GM23248 (cell line): ENCODE data around the gene PTGER2. TPM values are rescaled to one million over a fixed set of nuclear protein-coding genes. Genes with fewer than 3 reads are reported as not detected.

Experiments
- DNase-seq: peaks from one replicate; pipeline ENCODE4 v3.0.0-alpha.2; 2015
- H2AFZ ChIP-seq: fragments of 200-600 bp; sonication (generic); 2 replicates; pipeline ENCODE4 v1.6.1; 2016; ENCODE audit warnings: antibody characterized with exemption
- H3F3A ChIP-seq: fragments of 200-600 bp; sonication (generic); 2 replicates; pipeline ENCODE4 v1.6.1; 2016; ENCODE audit warnings: mild to moderate bottlenecking, antibody characterized with exemption, mixed run types; ENCODE audit not compliant: insufficient read depth
- H3K27ac ChIP-seq: fragments of 200-600 bp; sonication (generic); 2 replicates; pipeline ENCODE4 v1.5.1; 2016; ENCODE audit warnings: mild to moderate bottlenecking
- H3K27me3 ChIP-seq: fragments of 200-600 bp; sonication (generic); replicated peaks from 2 replicates; pipeline ENCODE4 v1.6.1; 2016; ENCODE audit warnings: mild to moderate bottlenecking; ENCODE audit not compliant: insufficient read depth
- H3K36me3 ChIP-seq: fragments of 200-600 bp; sonication (generic); 2 replicates; pipeline ENCODE4 v1.6.1; 2016; ENCODE audit warnings: low read depth, mild to moderate bottlenecking
- H3K4me1 ChIP-seq: fragments of 200-600 bp; sonication (generic); 2 replicates; pipeline ENCODE4 v1.6.1; 2016; ENCODE audit warnings: mild to moderate bottlenecking; ENCODE audit not compliant: insufficient read depth
- H3K4me2 ChIP-seq: fragments of 200-600 bp; sonication (generic); one replicate; pipeline ENCODE4 v1.6.1; 2016; ENCODE audit warnings: mild to moderate bottlenecking; ENCODE audit not compliant: unreplicated experiment
- H3K4me3 ChIP-seq: fragments of 200-600 bp; sonication (generic); 2 replicates; pipeline ENCODE4 v1.5.1; 2016; ENCODE audit warnings: mild to moderate bottlenecking
- H3K79me2 ChIP-seq: fragments of 200-600 bp; sonication (generic); 2 replicates; pipeline ENCODE4 v1.6.1; 2016; ENCODE audit warnings: mild to moderate bottlenecking; ENCODE audit not compliant: insufficient read depth
- H3K9ac ChIP-seq: fragments of 200-600 bp; sonication (generic); 2 replicates; pipeline ENCODE4 v1.6.1; 2016; ENCODE audit warnings: mild to moderate bottlenecking
- H3K9me2 ChIP-seq: fragments of 200-600 bp; sonication (generic); 2 replicates; pipeline ENCODE4 v1.6.1; 2016; ENCODE audit warnings: mixed run types, mild to moderate bottlenecking, moderate library complexity; ENCODE audit not compliant: insufficient read depth
- H3K9me3 ChIP-seq: fragments of 200-600 bp; sonication (generic); one replicate; pipeline ENCODE4 v1.6.1; 2017; ENCODE audit warnings: low read depth
- H4K20me1 ChIP-seq: fragments of 200-600 bp; sonication (generic); 2 replicates; pipeline ENCODE4 v1.6.0; 2016; ENCODE audit not compliant: insufficient read depth
- EZH2 ChIP-seq: fragments of 200-600 bp; sonication (generic); IDR thresholded peaks from 2 replicates; pipeline ENCODE4 v1.6.1; 2018; ENCODE audit warnings: antibody characterized with exemption, mild to moderate bottlenecking; ENCODE audit not compliant: insufficient read depth, poor library complexity, severe bottlenecking
- EZH2phosphoT487 ChIP-seq: fragments of 200-600 bp; sonication (generic); IDR thresholded peaks from 2 replicates; pipeline ENCODE4 v1.6.1; 2018; ENCODE audit warnings: antibody characterized with exemption, moderate library complexity, mild to moderate bottlenecking, low read depth; ENCODE audit not compliant: insufficient read depth
- WGBS, 2 experiments: methylation state at CpG; one replicate each; pipeline ENCODE4 v1.1.6; 2015 to 2017; ENCODE audit warnings: low lambda C conversion rate in 2 of 2, low coverage in 1 of 2; ENCODE audit errors: missing lambda C conversion rate in 2 of 2; 5-methylcytosine and 5-hydroxymethylcytosine counted together
- in situ Hi-C: fragments of 300-500 bp; cut with MboI; formaldehyde crosslinking; loops from 2 replicates; pipeline ENCODE4 v1.15.0; 2020
- polyA plus RNA-seq: library from polyadenylated mRNA; unstranded; fragments of >200 nt; fragmentation: Nextera tagmentation; extraction: Ambion mirVana; gene quantifications from 2 replicates; pipeline ENCODE4 v1.2.1, GENCODE V29; 2016
- total RNA-seq: library from RNA; depleted of rRNA; stranded (reverse); fragments of >200 nt; shearing (Covaris generic); gene quantifications from 2 replicates; pipeline ENCODE4 v1.2.3, GENCODE V29; 2014

PTGER2 gene
- total and polyA plus RNA-seq, 2 experiments from 2014 or later: 6.2 to 9.1 TPM

DNA sequence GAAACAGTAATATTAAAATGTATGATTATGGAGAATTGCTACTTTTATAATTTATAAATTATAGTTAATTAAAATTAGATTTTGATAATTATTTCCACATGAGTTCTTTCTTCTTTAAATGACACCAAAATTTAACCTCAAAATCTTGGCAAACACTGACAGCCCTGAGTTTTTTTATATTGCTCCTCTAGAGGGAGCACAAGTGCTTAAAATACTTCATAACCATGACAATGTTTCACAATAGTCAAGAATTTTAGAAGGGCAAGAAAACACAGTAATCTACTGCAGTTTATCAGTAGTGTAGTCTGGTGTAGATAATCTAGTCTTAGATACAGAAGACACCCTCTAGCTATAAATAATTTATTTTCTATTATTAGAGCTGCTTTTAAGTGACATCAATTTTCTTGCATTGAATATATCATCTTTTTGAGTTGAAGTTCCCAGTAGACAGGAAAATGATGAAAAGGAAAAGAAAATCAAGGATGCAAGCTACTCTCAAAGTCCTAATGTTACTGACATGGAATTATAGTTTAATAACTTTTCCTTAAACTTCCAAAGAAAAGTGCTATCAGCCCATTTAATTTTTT is 14.3 kb upstream of the PTGER2 start:
- Histone ChIP-seq H3K4me1 (no peaks in the 10 kb centered on the region), H2AFZ (no peak overlapping the region), H3K36me3 (no peaks in the 10 kb centered on the region), H3K9me2 (no peaks in the 10 kb centered on the region), H3K9me3 (no peaks in the 10 kb centered on the region), H3F3A (no peaks in the 10 kb centered on the region), H3K4me2 (no peak overlapping the region), H3K27me3 (no peaks in the 10 kb centered on the region), H3K79me2 (no peaks in the 10 kb centered on the region), H3K27ac (no peak overlapping the region), H3K9ac (no peak overlapping the region), H4K20me1 (no peaks in the 10 kb centered on the region), H3K4me3 (no peak overlapping the region)
- DNase-seq: peak; percentile 76
- TF ChIP-seq EZH2 (no peak), EZH2phosphoT487 (no peak)
- in situ Hi-C loops: loop anchor here (5.0 kb wide), 1 partner anchor 173 kb away; no protein-coding TSS in a partner anchor

DNA sequence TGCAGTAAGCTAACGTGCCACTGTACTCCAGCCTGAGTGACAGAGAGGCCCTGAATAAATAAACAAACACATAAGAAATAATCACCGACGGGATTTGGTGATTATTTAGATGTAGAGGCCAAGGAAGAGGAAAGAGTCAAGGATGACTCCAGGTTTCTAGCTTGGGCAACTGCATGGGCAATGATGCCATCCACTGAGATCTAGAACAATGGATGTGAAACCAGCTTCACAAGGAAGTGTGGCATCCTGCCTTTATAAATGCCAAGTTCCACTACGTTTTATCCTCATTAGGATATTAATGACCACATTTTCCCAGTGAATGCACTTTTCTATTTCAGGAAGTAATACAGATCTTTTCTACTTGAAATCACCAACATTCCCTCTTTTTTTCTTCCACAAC is 10.9 kb upstream of the PTGER2 start:
- no peaks in the 10 kb centered on the region for H3K9me2 ChIP-seq
- no peak overlapping the region for H3K4me3 ChIP-seq
- H3F3A ChIP-seq: no peaks in the 10 kb centered on the region
- no peak overlapping the region for H3K27ac ChIP-seq
- no peak overlapping the region for H3K4me2 ChIP-seq
- H3K36me3 ChIP-seq: no peaks in the 10 kb centered on the region
- no peaks in the 10 kb centered on the region for H3K79me2 ChIP-seq
- no peaks in the 10 kb centered on the region for H4K20me1 ChIP-seq
- no peaks in the 10 kb centered on the region for H3K4me1 ChIP-seq
- DNase-seq: no peak
- no peak overlapping the region for H3K9ac ChIP-seq
- no peak overlapping the region for H2AFZ ChIP-seq
- H3K9me3 ChIP-seq: no peaks in the 10 kb centered on the region
- H3K27me3 ChIP-seq: no peaks in the 10 kb centered on the region
- TF ChIP-seq EZH2: no peak
- TF ChIP-seq EZH2phosphoT487: no peak
- 86 to 87% methylated on average over 4 of the region's 4 CpGs for WGBS, 2 experiments
- in situ Hi-C loops: loop anchor here (5.0 kb wide), 1 partner anchor 169 kb away; no protein-coding TSS in a partner anchor

DNA sequence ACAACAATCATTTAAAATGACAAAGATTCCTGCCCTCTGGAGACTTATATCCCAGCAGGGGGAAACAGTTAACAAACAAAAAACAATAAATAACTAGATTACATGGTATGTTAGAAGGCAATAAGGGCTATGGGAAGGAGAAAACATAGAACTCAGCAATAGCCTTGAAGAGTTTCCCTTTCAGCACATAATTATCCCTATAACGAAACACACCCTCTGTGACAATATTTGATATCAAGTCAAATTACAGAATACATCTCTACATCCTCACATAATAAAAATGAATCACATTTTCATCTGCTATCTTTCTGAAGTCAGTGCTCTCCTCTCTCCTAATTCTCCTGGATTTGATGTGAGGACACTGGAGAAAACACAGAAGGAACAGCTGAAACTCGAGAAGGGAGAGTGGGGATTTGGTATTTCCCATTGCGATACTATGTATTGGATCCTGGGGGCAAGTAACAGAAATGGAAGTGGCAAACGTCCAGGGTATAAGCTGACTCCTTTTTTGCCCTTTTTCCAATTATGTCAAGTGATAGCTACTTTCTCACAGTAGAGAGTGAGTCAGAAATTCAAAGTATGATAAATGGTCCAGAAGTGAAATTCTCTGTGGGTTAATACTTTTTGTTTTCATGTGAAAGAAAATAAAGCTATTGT is 9.7 kb upstream of the PTGER2 start:
- DNase-seq: no peak
- Histone ChIP-seq H3K27me3 (no peaks in the 10 kb centered on the region), H3K27ac (no peak overlapping the region), H3K79me2 (no peaks in the 10 kb centered on the region), H3F3A (no peaks in the 10 kb centered on the region), H3K9me2 (no peaks in the 10 kb centered on the region), H2AFZ (no peak overlapping the region), H4K20me1 (no peaks in the 10 kb centered on the region), H3K36me3 (no peaks in the 10 kb centered on the region), H3K9me3 (no peaks in the 10 kb centered on the region), H3K9ac (no peak overlapping the region), H3K4me3 (no peak overlapping the region), H3K4me1 (no peaks in the 10 kb centered on the region), H3K4me2 (no peak overlapping the region)
- no peak for TF ChIP-seq EZH2
- TF ChIP-seq EZH2phosphoT487: no peak
- in situ Hi-C loops: loop anchor here (5.0 kb wide), 1 partner anchor 168 kb away; no protein-coding TSS in a partner anchor
- WGBS, 2 experiments: 89 to 90% methylated on average over 4 of the region's 4 CpGs

DNA sequence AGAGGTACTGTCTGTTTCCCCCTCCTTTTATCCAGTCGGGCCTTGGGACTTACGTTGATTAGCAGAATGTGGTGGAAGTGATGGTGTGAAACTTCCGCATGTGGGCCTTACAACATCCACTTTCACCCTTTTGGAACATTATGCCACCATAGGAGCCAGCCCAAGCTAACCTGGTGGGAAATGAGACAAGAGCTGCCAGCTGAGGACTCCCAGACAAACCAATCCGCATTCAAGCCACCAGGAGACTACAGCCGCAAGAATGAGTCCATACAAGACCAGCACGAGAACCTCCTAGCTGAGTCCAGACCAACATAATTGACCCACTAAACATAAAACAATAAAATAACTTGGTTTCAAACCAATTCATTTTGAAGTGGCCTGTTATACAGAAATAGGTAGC is 9.1 kb upstream of the PTGER2 start:
- H3K9ac ChIP-seq: no peak overlapping the region
- 96% methylated on average over 6 of the region's 6 CpGs for WGBS, 2 experiments
- no peaks in the 10 kb centered on the region for H3K4me1 ChIP-seq
- no peak overlapping the region for H3K4me2 ChIP-seq
- no peak overlapping the region for H3K27ac ChIP-seq
- no peaks in the 10 kb centered on the region for H4K20me1 ChIP-seq
- no peaks in the 10 kb centered on the region for H3K9me3 ChIP-seq
- no peak overlapping the region for H3K4me3 ChIP-seq
- H3K27me3 ChIP-seq: no peaks in the 10 kb centered on the region
- H2AFZ ChIP-seq: no peak overlapping the region
- TF ChIP-seq EZH2 (no peak), EZH2phosphoT487 (no peak)
- no peaks in the 10 kb centered on the region for H3F3A ChIP-seq
- no peaks in the 10 kb centered on the region for H3K9me2 ChIP-seq
- no peaks in the 10 kb centered on the region for H3K36me3 ChIP-seq
- in situ Hi-C loops: no loop called here
- no peak for DNase-seq
- H3K79me2 ChIP-seq: no peaks in the 10 kb centered on the region
